ENCODE measurements around the gene IL10RA. TPM values are rescaled to one million over a fixed set of nuclear protein-coding genes. Genes with fewer than 3 reads are reported as not detected.

Gene IL10RA
- total RNA-seq, 1 experiment from 2014 or later = not detected

- no TSS peak for BruUV-seq (replicated peaks)
These were observed 31.6 kb downstream of the IL10RA start for GRCh38 chr11:118017631-118018315.

GRCh38 chr11:118018401-118018800 lies 32.2 kb downstream of the IL10RA start:
- ChIA-PET POLR2A (ENCODE audit: unreplicated experiment) (no interaction called here), CTCF (no interaction called here)
- ATAC-seq = no peak
- no peaks in the 10 kb centered on the region for H3K9me3 ChIP-seq (ENCODE audit: low read length)
- no peaks in the 10 kb centered on the region for H3K79me2 ChIP-seq (ENCODE audit: low read length)
- H3K9ac ChIP-seq (ENCODE audit: low read length) = no peak overlapping the region
- intact Hi-C loops (cut with micrococcal nuclease) = no loop called here
- no peaks in the 10 kb centered on the region for H3F3A ChIP-seq (ENCODE audit: low read length, unreplicated experiment)
- H4K20me1 ChIP-seq (ENCODE audit: low read length) = no peaks in the 10 kb centered on the region
- TF ChIP-seq CTCF (conservative IDR thresholded peaks at IDR 0.05; ENCODE audit: low read depth, low read length) = no peak
- TF ChIP-seq EZH2 (IDR thresholded peaks at IDR 0.05; ENCODE audit: low read length, unreplicated experiment) = no peak
- TF ChIP-seq EZH2phosphoT487 (IDR thresholded peaks at IDR 0.05; ENCODE audit: borderline replicate concordance, low read length) = no peak
- no peak overlapping the region for H2AFZ ChIP-seq (ENCODE audit: low read length)
- BruUV-seq (replicated peaks) = no TSS peak
- H3K4me3 ChIP-seq (ENCODE audit: low read length) = no peak overlapping the region
- no peaks in the 10 kb centered on the region for H3K4me1 ChIP-seq (ENCODE audit: insufficient read depth, low read length)
- H3K4me2 ChIP-seq (ENCODE audit: low read length) = no peak overlapping the region
- DNase-seq = no peak
- H3K9me2 ChIP-seq (replicated peaks; ENCODE audit: low read length) = no peaks in the 10 kb centered on the region
- H3K36me3 ChIP-seq (ENCODE audit: low read depth, low read length) = no peaks in the 10 kb centered on the region
- no peak overlapping the region for H3K27ac ChIP-seq (ENCODE audit: low read length)
- H3K27me3 ChIP-seq (ENCODE audit: low read length) = peaks cover 83% of the 10 kb centered on the region

More at GRCh38 chr11:118017631-118018315, 31.6 kb downstream of the IL10RA start:
- H4K20me1 ChIP-seq (ENCODE audit: low read length) = no peaks in the 10 kb centered on the region
- ChIA-PET POLR2A (ENCODE audit: unreplicated experiment) (no interaction called here), CTCF (no interaction called here)
- no peaks in the 10 kb centered on the region for H3K79me2 ChIP-seq (ENCODE audit: low read length)
- no peak overlapping the region for H3K9ac ChIP-seq (ENCODE audit: low read length)
- H3F3A ChIP-seq (ENCODE audit: low read length, unreplicated experiment) = no peaks in the 10 kb centered on the region
- no peak overlapping the region for H2AFZ ChIP-seq (ENCODE audit: low read length)
- no peaks in the 10 kb centered on the region for H3K4me1 ChIP-seq (ENCODE audit: insufficient read depth, low read length)
- no peak overlapping the region for H3K4me3 ChIP-seq (ENCODE audit: low read length)
- H3K9me3 ChIP-seq (ENCODE audit: low read length) = no peaks in the 10 kb centered on the region
- intact Hi-C loops (cut with micrococcal nuclease) = no loop called here
- no peak overlapping the region for H3K4me2 ChIP-seq (ENCODE audit: low read length)
- ATAC-seq (no peak), DNase-seq (no peak)
- H3K27ac ChIP-seq (ENCODE audit: low read length) = no peak overlapping the region
- peaks cover 89% of the 10 kb centered on the region for H3K27me3 ChIP-seq (ENCODE audit: low read length)
- no peaks in the 10 kb centered on the region for H3K36me3 ChIP-seq (ENCODE audit: low read depth, low read length)
- no peaks in the 10 kb centered on the region for H3K9me2 ChIP-seq (replicated peaks; ENCODE audit: low read length)
- TF ChIP-seq CTCF (conservative IDR thresholded peaks at IDR 0.05; ENCODE audit: low read depth, low read length) (no peak), EZH2phosphoT487 (IDR thresholded peaks at IDR 0.05; ENCODE audit: borderline replicate concordance, low read length) (no peak), EZH2 (IDR thresholded peaks at IDR 0.05; ENCODE audit: low read length, unreplicated experiment) (no peak)

- H3K9ac ChIP-seq (ENCODE audit: low read length) = no peak overlapping the region
- H3K4me1 ChIP-seq (ENCODE audit: insufficient read depth, low read length) = no peaks in the 10 kb centered on the region
- H3K79me2 ChIP-seq (ENCODE audit: low read length) = no peaks in the 10 kb centered on the region
- TF ChIP-seq EZH2phosphoT487 (IDR thresholded peaks at IDR 0.05; ENCODE audit: borderline replicate concordance, low read length) (no peak), EZH2 (IDR thresholded peaks at IDR 0.05; ENCODE audit: low read length, unreplicated experiment) (no peak)
- BruUV-seq (replicated peaks) = no TSS peak
- ATAC-seq (no peak), DNase-seq (no peak)
- H4K20me1 ChIP-seq (ENCODE audit: low read length) = no peaks in the 10 kb centered on the region
- no peaks in the 10 kb centered on the region for H3F3A ChIP-seq (ENCODE audit: low read length, unreplicated experiment)
- no peaks in the 10 kb centered on the region for H3K9me3 ChIP-seq (ENCODE audit: low read length)
- ChIA-PET POLR2A (ENCODE audit: unreplicated experiment) (no interaction called here), CTCF (no interaction called here)
- H3K27ac ChIP-seq (ENCODE audit: low read length) = no peak overlapping the region
- no peak overlapping the region for H2AFZ ChIP-seq (ENCODE audit: low read length)
- H3K36me3 ChIP-seq (ENCODE audit: low read depth, low read length) = no peaks in the 10 kb centered on the region
- H3K4me2 ChIP-seq (ENCODE audit: low read length) = no peak overlapping the region
- H3K9me2 ChIP-seq (replicated peaks; ENCODE audit: low read length) = no peaks in the 10 kb centered on the region
- peaks cover 82% of the 10 kb centered on the region for H3K27me3 ChIP-seq (ENCODE audit: low read length)
- H3K4me3 ChIP-seq (ENCODE audit: low read length) = no peak overlapping the region
- intact Hi-C loops (cut with micrococcal nuclease) = no loop called here
These were observed 35.0 kb downstream of the IL10RA start for GRCh38 chr11:118021146-118021545.
